Adrenal gland (tissue), 12 donors: ENCODE measurements around the gene TOR2A. TPM values are rescaled to one million over a fixed set of nuclear protein-coding genes. Genes with fewer than 3 reads are reported as not detected.

ENCODE experiments used
- DNase-seq, 7 donors: peaks; one replicate each; pipeline ENCODE4 v3.0.0-alpha.2; 2019 to 2020
- H3K27ac ChIP-seq, 5 donors: fragments of 200-600 bp; sonication (generic) in 4 of 5; 1 replicate in 3 of 5; 2 replicates in 2 of 5; pipeline versions ENCODE4 v1.5.1 to v1.8.0; 2016 to 2020; ENCODE audit warnings: mild to moderate bottlenecking in 1 of 5
- H3K27me3 ChIP-seq: fragments of 200-600 bp; 2 replicates; pipeline ENCODE4 v1.8.0; 2021
- H3K36me3 ChIP-seq, 2 donors: fragments of 200-600 bp; replicated peaks in 1 of 2; 1 replicate in 1 of 2; 2 replicates in 1 of 2; pipeline versions ENCODE4 v1.5.1 to v1.8.0; 2018 to 2022
- H3K4me1 ChIP-seq, 2 donors: fragments of 200-600 bp; replicated peaks in 1 of 2; 1 replicate in 1 of 2; 2 replicates in 1 of 2; pipeline versions ENCODE4 v1.5.1 to v1.8.0; 2018 to 2021
- H3K4me3 ChIP-seq, 4 donors: fragments of 200-600 bp; sonication (generic) in 3 of 4; one replicate each; pipeline ENCODE4 v1.5.1; 2016 to 2018
- H3K9me3 ChIP-seq, 3 donors: fragments of 200-600 bp; sonication (generic) in 1 of 3; replicated peaks in 1 of 3; 1 replicate in 2 of 3; 2 replicates in 1 of 3; pipeline versions ENCODE4 v1.5.1 to v1.8.0; 2016 to 2021
- CTCF ChIP-seq, 6 experiments: fragments of 450-650 bp in 4 of 6; fragments of 200-600 bp in 2 of 6; sonication (generic) in 1 of 6; IDR thresholded peaks; 1 replicate in 5 of 6; 2 replicates in 1 of 6; pipeline versions ENCODE4 v1.5.1 to v1.8.0; 2016 to 2021; ENCODE audit warnings: antibody characterized with exemption in 6 of 6, mild to moderate bottlenecking in 2 of 6, moderate library complexity in 1 of 6
- POLR2A ChIP-seq, 2 donors: fragments of 450-650 bp; IDR thresholded peaks; one replicate each; pipeline ENCODE4 v1.6.1; 2017; ENCODE audit warnings: antibody characterized with exemption in 2 of 2, mild to moderate bottlenecking in 2 of 2, moderate library complexity in 1 of 2
- WGBS, 4 donors: extraction: QIAGEN DNeasy Blood & Tissue Kit in 2 of 4; methylation state at CpG; one replicate each; pipeline versions ENCODE4 v1.1.5 to v1.1.7; 2013 to 2017; 5-methylcytosine and 5-hydroxymethylcytosine counted together
- intact Hi-C, 2 donors: fragments of 100-400 bp; cut with DNase I; formaldehyde crosslinking; loops; one replicate each; pipeline versions ENCODE4 v1.14.1 to v1.15.0; 2022 to 2023
- polyA plus RNA-seq, 3 donors: library from polyadenylated mRNA; stranded (reverse); fragments of 200-250 nt in 2 of 3; fragments of 350-450 nt in 1 of 3; fragmentation: Illumina TruSeq in 1 of 3; extraction: RNeasy Lipid Tissue Mini Kit (QIAGEN cat#74804) in 1 of 3; gene quantifications; one replicate each; pipeline ENCODE4 v1.2.3, GENCODE V29; 2013 to 2014
- total RNA-seq, 9 donors: library from RNA; depleted of rRNA in 4 of 9; stranded (reverse); fragments of >200 nt in 4 of 9; fragments of 120-200 nt in 1 of 9; fragmentation: NEBNext Ultra II Directional in 1 of 9; extraction: Animal tissue kit (Norgen Biotek cat#: 25700) in 1 of 9; gene quantifications; one replicate each; pipeline versions ENCODE4 v1.1.0 to v1.2.4, GENCODE V29; 2013 to 2023
- donor health status: healthy with polysubstance abuse.
- donor health status: Bipolar disorder and iron deficiency.
- donor health status: DM: yes; HTN: yes; CAD: no.
- donor health status: DM: no; HTN: no; CAD: no.
- donor health status: DM: no; HTN: no; CAD: no.
- donor health status: DM: yes; HTN: yes; CAD: no.

Gene TOR2A
- total and polyA plus RNA-seq, 12 donors: 4.3 to 30.6 (median 16.3) TPM

DNA sequence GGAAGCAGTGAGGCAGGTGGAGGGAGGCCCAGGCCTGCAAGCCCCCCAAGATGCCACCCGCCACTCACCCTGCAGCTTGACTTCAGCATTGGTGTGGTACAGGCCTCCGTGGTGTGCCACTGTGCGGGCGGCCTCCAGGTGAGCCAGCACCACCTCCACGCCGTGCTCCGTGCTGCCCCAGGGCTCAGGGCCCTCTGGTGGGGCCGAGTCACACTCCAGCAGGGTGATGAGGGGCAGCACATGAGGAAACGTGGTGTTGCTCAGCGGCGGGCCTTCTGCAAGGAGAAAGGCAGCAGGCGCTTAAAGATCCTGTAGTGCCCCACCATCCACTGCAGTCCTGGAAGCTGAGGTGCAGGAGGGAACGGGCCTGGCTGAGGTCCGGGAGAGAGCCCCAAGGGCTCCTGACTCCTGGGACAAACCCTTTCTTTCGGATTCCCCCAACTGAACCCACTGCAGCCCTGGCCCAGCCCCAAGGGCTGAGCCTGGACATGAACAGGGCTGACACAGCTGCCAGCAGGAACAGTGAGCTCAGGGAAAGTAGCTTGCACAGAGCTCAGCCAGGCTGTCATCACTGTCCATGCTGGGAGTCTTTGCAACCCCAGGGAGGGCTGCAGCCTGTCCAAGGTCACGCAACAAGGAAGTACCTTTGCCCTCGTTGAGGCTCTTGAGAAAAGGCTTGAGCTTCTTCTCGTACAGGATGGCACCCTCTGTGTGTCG lies 4.7 kb upstream of the TOR2A start:
- H3K4me1 ChIP-seq: peaks cover 0 to 21% of the 10 kb centered on the region in 2 donors
- intact Hi-C loops: loop anchor here (5.0 to 10.0 kb wide), 4 partner anchors 43 to 235 kb away; no protein-coding TSS in a partner anchor
- H3K27me3 ChIP-seq: no peaks in the 10 kb centered on the region
- WGBS, 4 donors: 59 to 81% (median 78%) methylated on average over 7 to 19 of the region's 19 CpGs
- H3K36me3 ChIP-seq: no peaks in the 10 kb centered on the region
- H3K4me3 ChIP-seq: no peak overlapping the region
- H3K9me3 ChIP-seq: no peaks in the 10 kb centered on the region
- DNase-seq: no peak
- peak overlapping the region in 2 of 5 donors; percentile 65 to 71 for H3K27ac ChIP-seq
- no peak for TF ChIP-seq POLR2A (IDR thresholded peaks at IDR 0.05)
- no peak for TF ChIP-seq CTCF (IDR thresholded peaks at IDR 0.05)

- H3K36me3 ChIP-seq: no peaks in the 10 kb centered on the region
- TF ChIP-seq POLR2A (IDR thresholded peaks at IDR 0.05): no peak
- TF ChIP-seq CTCF (IDR thresholded peaks at IDR 0.05): no peak
- DNase-seq: no peak
- no peak overlapping the region for H3K27ac ChIP-seq
- H3K4me3 ChIP-seq: no peak overlapping the region
- H3K9me3 ChIP-seq: no peaks in the 10 kb centered on the region
- intact Hi-C loops: loop anchor here (5.0 to 10.0 kb wide), 2 partner anchors 184 to 234 kb away; no protein-coding TSS in a partner anchor
- no peaks in the 10 kb centered on the region for H3K27me3 ChIP-seq
- peaks cover 6 to 29% of the 10 kb centered on the region in 2 donors for H3K4me1 ChIP-seq
- 77 to 88% (median 84%) methylated on average over 5 to 13 of the region's 13 CpGs for WGBS, 4 donors
Observed at GRCh38 chr9:127738666-127739065, 3.6 kb upstream of the TOR2A start.

- TF ChIP-seq CTCF (IDR thresholded peaks at IDR 0.05): no peak
- TF ChIP-seq POLR2A (IDR thresholded peaks at IDR 0.05): no peak
- intact Hi-C loops: loop anchor here (2.0 to 10.0 kb wide), 3 partner anchors 145 to 231 kb away; no protein-coding TSS in a partner anchor
- Histone ChIP-seq H3K9me3 (no peaks in the 10 kb centered on the region), H3K4me1 (peaks cover 6 to 18% of the 10 kb centered on the region in 2 donors), H3K36me3 (peaks cover 0 to 20% of the 10 kb centered on the region in 2 donors), H3K27ac (no peak overlapping the region), H3K4me3 (no peak overlapping the region), H3K27me3 (no peaks in the 10 kb centered on the region)
- DNase-seq: no peak
- WGBS, 4 donors: 23 to 32% (median 27%) methylated on average over 13 to 15 of the region's 15 CpGs
Observed at GRCh38 chr9:127735530-127736185, 564 bp upstream of the TOR2A start.

GRCh38 chr9:127734247-127734746 lies 797 bp downstream of the TOR2A start:
- H3K4me3 ChIP-seq: peak overlapping the region in 2 of 4 donors; percentile 76 to 82
- peaks cover 0 to 20% of the 10 kb centered on the region in 2 donors for H3K36me3 ChIP-seq
- H3K27me3 ChIP-seq: no peaks in the 10 kb centered on the region
- no peak for TF ChIP-seq CTCF (IDR thresholded peaks at IDR 0.05)
- no peak for TF ChIP-seq POLR2A (IDR thresholded peaks at IDR 0.05)
- DNase-seq: peak in 1 of 7 donors; percentile 48
- H3K9me3 ChIP-seq: no peaks in the 10 kb centered on the region
- H3K4me1 ChIP-seq: peaks cover 6 to 13% of the 10 kb centered on the region in 2 donors
- intact Hi-C loops: loop anchor here (2.0 to 10.0 kb wide), 4 partner anchors 142 to 229 kb away; no protein-coding TSS in a partner anchor
- WGBS, 4 donors: 33 to 54% (median 44%) methylated on average over 11 to 22 of the region's 22 CpGs
- H3K27ac ChIP-seq: peak overlapping the region in 3 of 5 donors; percentile 89 to 95 (median 93)
